ENCODE measurements around the gene MRPL39.

DNA sequence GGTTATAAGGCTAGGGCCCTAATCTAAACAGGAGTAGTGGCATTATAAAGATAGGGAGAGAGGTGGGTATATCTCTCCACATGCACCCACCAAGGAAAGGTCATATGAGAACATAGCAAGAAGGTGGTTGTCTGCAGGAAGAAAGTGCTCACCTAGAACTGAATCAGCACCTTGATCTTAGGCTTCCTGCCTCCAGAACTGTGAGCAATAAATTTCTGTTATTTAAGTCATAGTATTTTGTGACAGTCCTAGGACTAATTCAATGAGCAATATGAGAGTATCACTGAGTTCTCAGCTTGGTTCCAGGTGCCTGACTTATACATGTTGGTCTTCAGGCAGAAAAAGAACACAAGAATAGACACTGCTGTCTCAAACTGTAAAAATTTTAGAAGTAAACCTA, 51.8 kb downstream of the MRPL39 start:
- no peak for TF ChIP-seq YY1 (IDR thresholded peaks at IDR 0.05; ENCODE audit: insufficient read depth, insufficient read length)
- no peak for TF ChIP-seq SUZ12 (IDR thresholded peaks at IDR 0.05; ENCODE audit: extremely low read depth, insufficient read depth, insufficient read length)
